SK-N-SH (cell line): ENCODE measurements around the gene DLG2. TPM values are rescaled to one million over a fixed set of nuclear protein-coding genes. Genes with fewer than 3 reads are reported as not detected.

ENCODE experiments used
- CTCF ChIA-PET: fragments of 300-600, 350-600 bp; formaldehyde crosslinking; extraction: SDS; loops from one replicate; lab custom pipeline; 2021; lab: Yijun Ruan, JAX
- POLR2A ChIA-PET: fragments of 350-600 bp; sonication (Branson Sonifier 250); formaldehyde crosslinking; extraction: SDS; loops from one replicate; lab custom pipeline; 2020; ENCODE audit warnings: antibody characterized with exemption, inconsistent platforms; lab: Yijun Ruan, JAX
- DNase-seq: peaks from one replicate; pipeline ENCODE4 v3.0.0; 2012
- H2AFZ ChIP-seq: fragments of 200-600 bp; sonication (generic); 2 replicates; pipeline ENCODE4 v1.8.1; 2016; ENCODE audit warnings: antibody characterized with exemption, mild to moderate bottlenecking, low read depth
- H3F3A ChIP-seq: fragments of 200-600 bp; sonication (generic); replicated peaks from 2 replicates; pipeline ENCODE3; 2016; ENCODE audit warnings: antibody characterized with exemption, mild to moderate bottlenecking; ENCODE audit not compliant: insufficient read depth
- H3K27ac ChIP-seq, 2 experiments: fragments of 200-500 bp in 1 of 2; fragments of 200-600 bp in 1 of 2; sonication (Bioruptor generic) in 1 of 2; sonication (generic), shearing (Covaris generic) in 1 of 2; 2 replicates each; pipeline versions ENCODE4 v1.5.1 to v1.6.1; 2014 to 2016; ENCODE audit warnings: low read depth in 2 of 2, inconsistent platforms in 1 of 2, low read length in 1 of 2, mild to moderate bottlenecking in 1 of 2, mixed read lengths in 1 of 2
- H3K27me3 ChIP-seq: fragments of 200-600 bp; sonication (generic), shearing (Covaris generic); 2 replicates; pipeline ENCODE4 v1.6.1; 2016; ENCODE audit warnings: mixed run types; ENCODE audit not compliant: insufficient read depth
- H3K36me3 ChIP-seq, 2 experiments: fragments of 200-500 bp in 1 of 2; fragments of 200-600 bp in 1 of 2; sonication (Bioruptor generic) in 1 of 2; sonication (generic) in 1 of 2; replicated peaks in 1 of 2; 2 replicates each; pipeline versions ENCODE3 to v1.5.1; 2014 to 2016; ENCODE audit warnings: low read length in 1 of 2, mild to moderate bottlenecking in 1 of 2; ENCODE audit not compliant: insufficient read depth in 2 of 2, control insufficient read depth in 1 of 2
- H3K4me1 ChIP-seq, 2 experiments: fragments of 200-500 bp in 1 of 2; fragments of 200-600 bp in 1 of 2; sonication (Bioruptor generic) in 1 of 2; sonication (generic), shearing (Covaris generic) in 1 of 2; 2 replicates each; pipeline versions ENCODE4 v1.5.1 to v1.6.1; 2014 to 2016; ENCODE audit warnings: low read depth in 1 of 2, low read length in 1 of 2, mixed run types in 1 of 2; ENCODE audit not compliant: insufficient read depth in 2 of 2, control insufficient read depth in 1 of 2
- H3K4me2 ChIP-seq: fragments of 200-600 bp; sonication (generic), shearing (Covaris generic); 2 replicates; pipeline ENCODE4 v1.6.1; 2017; ENCODE audit warnings: mixed run types
- H3K4me3 ChIP-seq, 2 experiments: fragments of 200-500 bp in 1 of 2; fragments of 200-600 bp in 1 of 2; sonication (Bioruptor generic) in 1 of 2; sonication (generic), shearing (Covaris generic) in 1 of 2; 2 replicates each; pipeline versions ENCODE4 v1.5.1 to v1.8.1; 2014 to 2016; ENCODE audit warnings: low read depth in 2 of 2, inconsistent platforms in 1 of 2, low read length in 1 of 2, mild to moderate bottlenecking in 1 of 2, mixed read lengths in 1 of 2, moderate library complexity in 1 of 2
- H3K79me2 ChIP-seq: fragments of 200-600 bp; sonication (generic); 2 replicates; pipeline ENCODE4 v1.8.1; 2017; ENCODE audit warnings: mild to moderate bottlenecking; ENCODE audit not compliant: insufficient read depth
- H3K9ac ChIP-seq: fragments of 200-600 bp; sonication (generic); 2 replicates; pipeline ENCODE4 v1.6.1; 2017; ENCODE audit warnings: mixed run types
- H3K9me2 ChIP-seq: fragments of 200-600 bp; sonication (generic); 2 replicates; pipeline ENCODE4 v1.6.1; 2017; ENCODE audit warnings: mixed run types
- H3K9me3 ChIP-seq: fragments of 200-600 bp; sonication (generic); 2 replicates; pipeline ENCODE4 v1.6.1; 2017; ENCODE audit warnings: mixed run types, mild to moderate bottlenecking, moderate library complexity
- H4K20me1 ChIP-seq: fragments of 200-600 bp; sonication (generic); 2 replicates; pipeline ENCODE4 v1.6.1; 2017; ENCODE audit warnings: mild to moderate bottlenecking, mixed run types; ENCODE audit not compliant: insufficient read depth
- ELF1 ChIP-seq: IDR thresholded peaks from 2 replicates; pipeline ENCODE4 v1.4.0; 2012
- EP300 ChIP-seq, 2 experiments: IDR thresholded peaks; 2 replicates each; pipeline versions ENCODE4 v1.4.0 to v1.6.1; 2012; ENCODE audit warnings: borderline replicate concordance in 1 of 2, low read depth in 1 of 2, low read length in 1 of 2
- EZH2phosphoT487 ChIP-seq: fragments of 200-600 bp; sonication (generic); IDR thresholded peaks from 2 replicates; pipeline ENCODE4 v1.6.1; 2017; ENCODE audit warnings: low read depth, mixed run types, mild to moderate bottlenecking, antibody characterized with exemption, moderate library complexity, borderline replicate concordance
- FOXM1 ChIP-seq: IDR thresholded peaks from 2 replicates; pipeline ENCODE4 v1.4.0; 2012; ENCODE audit warnings: low read depth, mild to moderate bottlenecking
- GABPA ChIP-seq: IDR thresholded peaks from 2 replicates; pipeline ENCODE4 v1.4.0; 2012; ENCODE audit warnings: low read depth, mild to moderate bottlenecking
- GATA2 ChIP-seq: sonication (generic); formaldehyde crosslinking; IDR thresholded peaks from 2 replicates; pipeline ENCODE4 v1.5.0; 2020; ENCODE audit warnings: mild to moderate bottlenecking, missing genetic modification reagents
- JUND ChIP-seq: IDR thresholded peaks from 2 replicates; pipeline ENCODE4 v1.4.0; 2012
- MEF2A ChIP-seq: IDR thresholded peaks from 2 replicates; pipeline ENCODE4 v1.4.0; 2012; ENCODE audit warnings: low read depth, borderline replicate concordance
- MXI1 ChIP-seq: IDR thresholded peaks from 2 replicates; pipeline ENCODE4 v1.6.1; 2012; ENCODE audit warnings: mild to moderate bottlenecking, low read depth, low read length, improper control_type of control experiment
- SIN3A ChIP-seq: IDR thresholded peaks from 2 replicates; pipeline ENCODE4 v1.6.1; 2012; ENCODE audit warnings: low read depth, mild to moderate bottlenecking, low read length, moderate library complexity, borderline replicate concordance
- SMC3 ChIP-seq: IDR thresholded peaks from 2 replicates; pipeline ENCODE4 v1.6.1; 2012; ENCODE audit warnings: low read depth, low read length, improper control_type of control experiment
- WGBS: methylation state at CpG from one replicate; pipeline ENCODE4 v1.1.6; 2017; ENCODE audit warnings: low lambda C conversion rate; 5-methylcytosine and 5-hydroxymethylcytosine counted together
- polyA plus RNA-seq, 3 experiments: library from polyadenylated mRNA; depleted of rRNA; stranded (reverse); fragments of >200 nt; gene quantifications; 2 replicates each; pipeline ENCODE4 v1.2.3, GENCODE V29; 2012
- TF ChIP-seq, protein P1 (sequence below): fragments of 150-350 bp; IDR thresholded peaks from 2 replicates; pipeline ENCODE4 v1.6.1; 2016; ENCODE audit warnings: mild to moderate bottlenecking, low read depth, low read length
- TF ChIP-seq, protein P2 (sequence below): fragments of 150-350 bp; IDR thresholded peaks from 2 replicates; pipeline ENCODE4 v1.6.1; 2017; ENCODE audit warnings: antibody characterized with exemption, low read length, low read depth, borderline replicate concordance
- TF ChIP-seq, protein P3 (sequence below): IDR thresholded peaks from 2 replicates; pipeline ENCODE4 v1.6.1; 2012; ENCODE audit warnings: mild to moderate bottlenecking, low read depth, low read length, moderate library complexity
- TF ChIP-seq, protein P4 (sequence below): fragments of 200-600 bp; sonication (generic); IDR thresholded peaks from 2 replicates; pipeline ENCODE4 v1.6.1; 2017; ENCODE audit warnings: antibody characterized with exemption, mild to moderate bottlenecking, moderate library complexity
- TF ChIP-seq, protein P5 (sequence below): IDR thresholded peaks from 2 replicates; pipeline ENCODE4 v1.4.0; 2012; ENCODE audit warnings: low read depth
- TF ChIP-seq, protein P6 (sequence below): IDR thresholded peaks from 2 replicates; pipeline ENCODE4 v1.4.0; 2012; ENCODE audit warnings: low read depth, borderline replicate concordance

The DLG2 gene
- polyA plus RNA-seq, 1 of the 3 experiments (the other 2 are of a cell fraction): 0.21 TPM

DNA sequence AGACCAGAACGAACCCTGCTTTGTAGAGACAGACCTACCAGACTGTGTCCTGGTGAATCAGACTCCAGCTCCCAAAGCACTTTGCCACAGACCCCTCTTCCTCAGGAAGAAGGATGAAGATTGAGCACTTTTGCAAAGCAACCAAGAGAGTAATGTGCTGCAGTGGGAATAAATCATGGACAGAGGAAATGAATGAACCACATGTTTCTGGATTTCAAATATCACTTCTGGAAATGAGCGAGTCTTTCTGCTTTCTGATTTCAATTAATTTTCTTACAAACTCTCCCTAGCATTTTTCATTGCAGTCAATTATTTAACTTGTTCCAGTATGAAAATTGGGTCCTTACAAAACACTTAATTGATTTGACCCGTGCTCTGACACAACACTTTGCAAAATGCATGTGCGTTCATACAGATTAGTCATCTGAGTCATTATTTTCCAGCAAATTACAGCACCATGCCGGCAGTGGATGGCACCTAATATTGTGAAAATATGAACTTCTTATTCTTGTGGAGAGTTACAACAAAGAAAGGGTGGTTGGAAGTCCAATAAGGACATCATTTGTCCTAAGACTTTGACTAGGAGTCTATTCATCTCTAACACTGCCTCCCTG lies 2025.1 kb downstream of the DLG2 start (continued):
- TF ChIP-seq, protein P1, sequence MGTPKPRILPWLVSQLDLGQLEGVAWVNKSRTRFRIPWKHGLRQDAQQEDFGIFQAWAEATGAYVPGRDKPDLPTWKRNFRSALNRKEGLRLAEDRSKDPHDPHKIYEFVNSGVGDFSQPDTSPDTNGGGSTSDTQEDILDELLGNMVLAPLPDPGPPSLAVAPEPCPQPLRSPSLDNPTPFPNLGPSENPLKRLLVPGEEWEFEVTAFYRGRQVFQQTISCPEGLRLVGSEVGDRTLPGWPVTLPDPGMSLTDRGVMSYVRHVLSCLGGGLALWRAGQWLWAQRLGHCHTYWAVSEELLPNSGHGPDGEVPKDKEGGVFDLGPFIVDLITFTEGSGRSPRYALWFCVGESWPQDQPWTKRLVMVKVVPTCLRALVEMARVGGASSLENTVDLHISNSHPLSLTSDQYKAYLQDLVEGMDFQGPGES: no peak
- TF ChIP-seq, protein P2, sequence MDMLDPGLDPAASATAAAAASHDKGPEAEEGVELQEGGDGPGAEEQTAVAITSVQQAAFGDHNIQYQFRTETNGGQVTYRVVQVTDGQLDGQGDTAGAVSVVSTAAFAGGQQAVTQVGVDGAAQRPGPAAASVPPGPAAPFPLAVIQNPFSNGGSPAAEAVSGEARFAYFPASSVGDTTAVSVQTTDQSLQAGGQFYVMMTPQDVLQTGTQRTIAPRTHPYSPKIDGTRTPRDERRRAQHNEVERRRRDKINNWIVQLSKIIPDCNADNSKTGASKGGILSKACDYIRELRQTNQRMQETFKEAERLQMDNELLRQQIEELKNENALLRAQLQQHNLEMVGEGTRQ: no peak
- no peak for TF ChIP-seq GABPA
- TF ChIP-seq, protein P3, sequence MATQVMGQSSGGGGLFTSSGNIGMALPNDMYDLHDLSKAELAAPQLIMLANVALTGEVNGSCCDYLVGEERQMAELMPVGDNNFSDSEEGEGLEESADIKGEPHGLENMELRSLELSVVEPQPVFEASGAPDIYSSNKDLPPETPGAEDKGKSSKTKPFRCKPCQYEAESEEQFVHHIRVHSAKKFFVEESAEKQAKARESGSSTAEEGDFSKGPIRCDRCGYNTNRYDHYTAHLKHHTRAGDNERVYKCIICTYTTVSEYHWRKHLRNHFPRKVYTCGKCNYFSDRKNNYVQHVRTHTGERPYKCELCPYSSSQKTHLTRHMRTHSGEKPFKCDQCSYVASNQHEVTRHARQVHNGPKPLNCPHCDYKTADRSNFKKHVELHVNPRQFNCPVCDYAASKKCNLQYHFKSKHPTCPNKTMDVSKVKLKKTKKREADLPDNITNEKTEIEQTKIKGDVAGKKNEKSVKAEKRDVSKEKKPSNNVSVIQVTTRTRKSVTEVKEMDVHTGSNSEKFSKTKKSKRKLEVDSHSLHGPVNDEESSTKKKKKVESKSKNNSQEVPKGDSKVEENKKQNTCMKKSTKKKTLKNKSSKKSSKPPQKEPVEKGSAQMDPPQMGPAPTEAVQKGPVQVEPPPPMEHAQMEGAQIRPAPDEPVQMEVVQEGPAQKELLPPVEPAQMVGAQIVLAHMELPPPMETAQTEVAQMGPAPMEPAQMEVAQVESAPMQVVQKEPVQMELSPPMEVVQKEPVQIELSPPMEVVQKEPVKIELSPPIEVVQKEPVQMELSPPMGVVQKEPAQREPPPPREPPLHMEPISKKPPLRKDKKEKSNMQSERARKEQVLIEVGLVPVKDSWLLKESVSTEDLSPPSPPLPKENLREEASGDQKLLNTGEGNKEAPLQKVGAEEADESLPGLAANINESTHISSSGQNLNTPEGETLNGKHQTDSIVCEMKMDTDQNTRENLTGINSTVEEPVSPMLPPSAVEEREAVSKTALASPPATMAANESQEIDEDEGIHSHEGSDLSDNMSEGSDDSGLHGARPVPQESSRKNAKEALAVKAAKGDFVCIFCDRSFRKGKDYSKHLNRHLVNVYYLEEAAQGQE: no peak

DNA sequence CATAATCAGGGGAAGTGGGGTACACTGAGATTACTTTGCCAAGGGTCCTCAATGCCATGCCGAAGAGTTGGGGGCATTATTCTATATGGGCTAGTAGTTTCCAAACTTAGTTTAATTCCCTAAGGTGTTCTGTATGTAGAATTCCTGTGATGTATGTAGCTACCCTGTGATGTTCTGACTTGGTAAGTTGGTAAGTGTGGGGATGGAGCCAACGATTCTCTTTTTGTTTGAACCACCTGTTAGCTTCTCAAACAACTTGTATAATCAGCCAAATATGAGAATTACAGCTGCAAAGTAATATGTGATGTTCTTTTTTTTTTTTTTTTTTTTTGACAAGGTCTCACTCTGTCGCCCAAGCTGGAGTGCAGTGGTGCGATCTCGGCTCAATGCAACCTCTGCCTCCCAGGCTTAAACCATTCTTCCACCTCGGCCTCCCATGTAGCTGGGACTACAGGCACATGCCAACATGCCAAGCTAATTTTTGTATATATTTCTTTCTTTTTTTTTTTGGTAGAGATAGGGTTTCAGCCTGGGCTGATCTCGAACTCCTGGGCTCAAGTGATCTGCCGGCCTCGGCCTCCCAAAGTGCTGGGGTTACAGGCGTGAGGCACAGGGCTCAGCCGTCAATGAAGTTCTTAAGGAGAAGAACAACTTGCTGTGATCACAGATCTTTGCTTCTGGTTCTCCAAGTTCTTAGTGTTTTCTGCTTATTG lies 2025.8 kb downstream of the DLG2 start:
- H3K9me2 ChIP-seq: no peaks in the 10 kb centered on the region
- WGBS: 65% methylated on average over 11 of the region's 11 CpGs
- no peaks in the 10 kb centered on the region for H3K36me3 ChIP-seq
- H3K27ac ChIP-seq: no peak overlapping the region
- ChIA-PET POLR2A (no interaction called here), CTCF (no interaction called here)
- H3K4me2 ChIP-seq: no peak overlapping the region
- no peaks in the 10 kb centered on the region for H4K20me1 ChIP-seq
- peaks cover 0 to 3% of the 10 kb centered on the region in 2 experiments; a peak in 1 of 4 replicates for H3K4me1 ChIP-seq
- DNase-seq: no peak
- H3K4me3 ChIP-seq: no peak overlapping the region
- no peaks in the 10 kb centered on the region for H3K27me3 ChIP-seq
- no peaks in the 10 kb centered on the region for H3K79me2 ChIP-seq
- H2AFZ ChIP-seq: no peak overlapping the region
- no peaks in the 10 kb centered on the region for H3F3A ChIP-seq
- no peak overlapping the region for H3K9ac ChIP-seq
- H3K9me3 ChIP-seq: no peaks in the 10 kb centered on the region
- TF ChIP-seq, protein P1: no peak
- no peak for TF ChIP-seq FOXM1
- no peak for TF ChIP-seq JUND
- no peak for TF ChIP-seq SMC3
- no peak for TF ChIP-seq EP300 (IDR thresholded peaks at IDR 0.05; ENCODE audit: borderline replicate concordance in 1 of 2, low read depth in 1 of 2, low read length in 1 of 2)
- TF ChIP-seq ELF1: no peak
- no peak for TF ChIP-seq SIN3A
- TF ChIP-seq MXI1: no peak
- no peak for TF ChIP-seq GATA2 (CRISPR knock-in tag)
- TF ChIP-seq, protein P4, sequence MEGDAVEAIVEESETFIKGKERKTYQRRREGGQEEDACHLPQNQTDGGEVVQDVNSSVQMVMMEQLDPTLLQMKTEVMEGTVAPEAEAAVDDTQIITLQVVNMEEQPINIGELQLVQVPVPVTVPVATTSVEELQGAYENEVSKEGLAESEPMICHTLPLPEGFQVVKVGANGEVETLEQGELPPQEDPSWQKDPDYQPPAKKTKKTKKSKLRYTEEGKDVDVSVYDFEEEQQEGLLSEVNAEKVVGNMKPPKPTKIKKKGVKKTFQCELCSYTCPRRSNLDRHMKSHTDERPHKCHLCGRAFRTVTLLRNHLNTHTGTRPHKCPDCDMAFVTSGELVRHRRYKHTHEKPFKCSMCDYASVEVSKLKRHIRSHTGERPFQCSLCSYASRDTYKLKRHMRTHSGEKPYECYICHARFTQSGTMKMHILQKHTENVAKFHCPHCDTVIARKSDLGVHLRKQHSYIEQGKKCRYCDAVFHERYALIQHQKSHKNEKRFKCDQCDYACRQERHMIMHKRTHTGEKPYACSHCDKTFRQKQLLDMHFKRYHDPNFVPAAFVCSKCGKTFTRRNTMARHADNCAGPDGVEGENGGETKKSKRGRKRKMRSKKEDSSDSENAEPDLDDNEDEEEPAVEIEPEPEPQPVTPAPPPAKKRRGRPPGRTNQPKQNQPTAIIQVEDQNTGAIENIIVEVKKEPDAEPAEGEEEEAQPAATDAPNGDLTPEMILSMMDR: no peak
- TF ChIP-seq, protein P5, sequence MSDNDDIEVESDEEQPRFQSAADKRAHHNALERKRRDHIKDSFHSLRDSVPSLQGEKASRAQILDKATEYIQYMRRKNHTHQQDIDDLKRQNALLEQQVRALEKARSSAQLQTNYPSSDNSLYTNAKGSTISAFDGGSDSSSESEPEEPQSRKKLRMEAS: no peak
- no peak for TF ChIP-seq EZH2phosphoT487
- no peak for TF ChIP-seq GABPA
- TF ChIP-seq, protein P6, sequence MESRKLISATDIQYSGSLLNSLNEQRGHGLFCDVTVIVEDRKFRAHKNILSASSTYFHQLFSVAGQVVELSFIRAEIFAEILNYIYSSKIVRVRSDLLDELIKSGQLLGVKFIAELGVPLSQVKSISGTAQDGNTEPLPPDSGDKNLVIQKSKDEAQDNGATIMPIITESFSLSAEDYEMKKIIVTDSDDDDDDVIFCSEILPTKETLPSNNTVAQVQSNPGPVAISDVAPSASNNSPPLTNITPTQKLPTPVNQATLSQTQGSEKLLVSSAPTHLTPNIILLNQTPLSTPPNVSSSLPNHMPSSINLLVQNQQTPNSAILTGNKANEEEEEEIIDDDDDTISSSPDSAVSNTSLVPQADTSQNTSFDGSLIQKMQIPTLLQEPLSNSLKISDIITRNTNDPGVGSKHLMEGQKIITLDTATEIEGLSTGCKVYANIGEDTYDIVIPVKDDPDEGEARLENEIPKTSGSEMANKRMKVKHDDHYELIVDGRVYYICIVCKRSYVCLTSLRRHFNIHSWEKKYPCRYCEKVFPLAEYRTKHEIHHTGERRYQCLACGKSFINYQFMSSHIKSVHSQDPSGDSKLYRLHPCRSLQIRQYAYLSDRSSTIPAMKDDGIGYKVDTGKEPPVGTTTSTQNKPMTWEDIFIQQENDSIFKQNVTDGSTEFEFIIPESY: no peak
- no peak for TF ChIP-seq MEF2A
